Subcutaneous abdominal adipose tissue (tissue), 5 donors: Measurements from ENCODE around the gene IGSF10.
"Not testable (repeated sequence)": the region's sequence is repeated elsewhere in the genome, so short reads cannot be mapped to it uniquely, and the experiment has no call there.

Experiments used
- H3K27ac ChIP-seq: one replicate; pipeline ENCODE4 v1.7.0; 2013; ENCODE audit warnings: low read depth, mild to moderate bottlenecking, inconsistent platforms, low read length, moderate library complexity
- H3K27me3 ChIP-seq, 5 donors: one replicate each; pipeline ENCODE4 v1.7.0; 2013; ENCODE audit warnings: low read length in 5 of 5, inconsistent platforms in 1 of 5; ENCODE audit not compliant: control insufficient read depth in 5 of 5, insufficient read depth in 4 of 5
- H3K36me3 ChIP-seq, 5 donors: one replicate each; pipeline ENCODE4 v1.7.0; 2013; ENCODE audit warnings: low read length in 5 of 5; ENCODE audit not compliant: control insufficient read depth in 5 of 5, insufficient read depth in 5 of 5
- H3K4me1 ChIP-seq, 5 donors: one replicate each; pipeline ENCODE4 v1.7.0; 2013; ENCODE audit warnings: low read length in 5 of 5, mild to moderate bottlenecking in 3 of 5, moderate library complexity in 1 of 5; ENCODE audit not compliant: control insufficient read depth in 5 of 5, insufficient read depth in 5 of 5
- H3K4me3 ChIP-seq, 5 donors: one replicate each; pipeline ENCODE4 v1.7.0; 2013; ENCODE audit warnings: low read length in 5 of 5, low read depth in 1 of 5
- H3K9ac ChIP-seq, 5 donors: one replicate each; pipeline ENCODE4 v1.7.0; 2013; ENCODE audit warnings: low read length in 5 of 5, mild to moderate bottlenecking in 4 of 5, moderate library complexity in 3 of 5
- H3K9me3 ChIP-seq, 5 donors: one replicate each; pipeline ENCODE4 v1.7.0; 2013; ENCODE audit warnings: low read length in 5 of 5; ENCODE audit not compliant: control insufficient read depth in 5 of 5
- donor health status: healthy.
- donor health status: healthy.
- donor health status: healthy.
- donor health status: healthy.
- donor health status: healthy.

The IGSF10 gene

GRCh38 chr3:151487833-151488232 is 27.0 kb upstream of the IGSF10 start:
- not testable (repeated sequence) for H3K9me3 ChIP-seq, H3K36me3 ChIP-seq, H3K4me3 ChIP-seq, H3K9ac ChIP-seq, H3K4me1 ChIP-seq, H3K27me3 ChIP-seq, H3K27ac ChIP-seq

GRCh38 chr3:151483961-151484520 is 23.2 kb upstream of the IGSF10 start:
- Histone ChIP-seq H3K9ac (no peak overlapping the region), H3K27ac (no peak overlapping the region), H3K27me3 (no peaks in the 10 kb centered on the region), H3K36me3 (no peaks in the 10 kb centered on the region), H3K9me3 (peaks cover 0 to 11% (median 9%) of the 10 kb centered on the region in 5 donors), H3K4me1 (peaks cover 0 to 1% (median 0%) of the 10 kb centered on the region in 5 donors), H3K4me3 (no peak overlapping the region)

GRCh38 chr3:151483488-151483887 is 22.6 kb upstream of the IGSF10 start:
- Histone ChIP-seq H3K9me3 (peaks cover 0 to 11% (median 9%) of the 10 kb centered on the region in 5 donors), H3K9ac (no peak overlapping the region), H3K4me1 (peaks cover 0 to 7% (median 0%) of the 10 kb centered on the region in 5 donors), H3K27me3 (no peaks in the 10 kb centered on the region), H3K4me3 (no peak overlapping the region), H3K36me3 (no peaks in the 10 kb centered on the region), H3K27ac (no peak overlapping the region)

- Histone ChIP-seq H3K9me3 (peaks cover 0 to 11% (median 9%) of the 10 kb centered on the region in 5 donors), H3K27me3 (no peaks in the 10 kb centered on the region), H3K4me3 (no peak overlapping the region), H3K9ac (no peak overlapping the region), H3K36me3 (no peaks in the 10 kb centered on the region), H3K27ac (no peak overlapping the region), H3K4me1 (peaks cover 0 to 20% (median 8%) of the 10 kb centered on the region in 5 donors)
These were observed 19.6 kb upstream of the IGSF10 start for GRCh38 chr3:151480492-151480891.

- no peak overlapping the region for H3K27ac ChIP-seq
- no peak overlapping the region for H3K4me3 ChIP-seq
- no peaks in the 10 kb centered on the region for H3K36me3 ChIP-seq
- no peaks in the 10 kb centered on the region for H3K27me3 ChIP-seq
- no peak overlapping the region for H3K9ac ChIP-seq
- H3K4me1 ChIP-seq, result peaks cover 0 to 24% (median 8%) of the 10 kb centered on the region in 5 donors
- peaks cover 0 to 11% (median 9%) of the 10 kb centered on the region in 5 donors for H3K9me3 ChIP-seq
These were observed 18.6 kb upstream of the IGSF10 start for GRCh38 chr3:151479452-151479851.

GRCh38 chr3:151478335-151478697 is 17.5 kb upstream of the IGSF10 start:
- Histone ChIP-seq H3K4me1 (peaks cover 0 to 24% (median 8%) of the 10 kb centered on the region in 5 donors), H3K27ac (peak overlapping the region; percentile 63), H3K27me3 (no peaks in the 10 kb centered on the region), H3K9ac (peak overlapping the region in 1 of 5 donors; percentile 28), H3K4me3 (no peak overlapping the region), H3K36me3 (no peaks in the 10 kb centered on the region), H3K9me3 (peaks cover 0 to 11% (median 9%) of the 10 kb centered on the region in 5 donors)

GRCh38 chr3:151477591-151478334 is 16.9 kb upstream of the IGSF10 start:
- Histone ChIP-seq H3K36me3 (no peaks in the 10 kb centered on the region), H3K27me3 (no peaks in the 10 kb centered on the region), H3K4me3 (no peak overlapping the region), H3K27ac (peak overlapping the region; percentile 63), H3K9me3 (peaks cover 0 to 11% (median 9%) of the 10 kb centered on the region in 5 donors), H3K9ac (peak overlapping the region in 1 of 5 donors; percentile 28), H3K4me1 (peaks cover 0 to 24% (median 8%) of the 10 kb centered on the region in 5 donors)

- Histone ChIP-seq H3K27ac (no peak overlapping the region), H3K4me3 (no peak overlapping the region), H3K9me3 (peaks cover 0 to 6% (median 0%) of the 10 kb centered on the region in 5 donors), H3K27me3 (no peaks in the 10 kb centered on the region), H3K9ac (no peak overlapping the region), H3K36me3 (no peaks in the 10 kb centered on the region), H3K4me1 (peaks cover 0 to 24% (median 8%) of the 10 kb centered on the region in 5 donors)
These were observed 15.6 kb upstream of the IGSF10 start for GRCh38 chr3:151476344-151477018.

- H3K4me3 ChIP-seq, result no peak overlapping the region
- no peaks in the 10 kb centered on the region for H3K9me3 ChIP-seq
- no peak overlapping the region for H3K27ac ChIP-seq
- no peaks in the 10 kb centered on the region for H3K27me3 ChIP-seq
- H3K4me1 ChIP-seq, result peaks cover 0 to 2% (median 0%) of the 10 kb centered on the region in 5 donors
- no peak overlapping the region for H3K9ac ChIP-seq
- H3K36me3 ChIP-seq, result no peaks in the 10 kb centered on the region
These were observed 7.5 kb upstream of the IGSF10 start for GRCh38 chr3:151468284-151468917.
